Liver (tissue), 9 donors: ENCODE measurements around the gene SMAD7. TPM values are rescaled to one million over a fixed set of nuclear protein-coding genes. Genes with fewer than 3 reads are reported as not detected.

Source experiments
- DNase-seq: peaks from one replicate; pipeline ENCODE4 v3.0.0-alpha.2; 2017; ENCODE audit warnings: low spot score
- H3K27ac ChIP-seq, 2 donors: one replicate each; pipeline ENCODE4 v1.7.0; 2013; ENCODE audit warnings: inconsistent platforms in 2 of 2, low read length in 2 of 2, control low read depth in 1 of 2, low read depth in 1 of 2, mild to moderate bottlenecking in 1 of 2
- H3K27me3 ChIP-seq, 4 donors: one replicate each; pipeline versions ENCODE4 v1.6.1 to v1.7.0; 2013; ENCODE audit warnings: low read length in 3 of 4, inconsistent platforms in 1 of 4, mild to moderate bottlenecking in 1 of 4, moderate library complexity in 1 of 4; ENCODE audit not compliant: control insufficient read depth in 4 of 4, insufficient read depth in 4 of 4
- H3K36me3 ChIP-seq, 4 donors: one replicate each; pipeline versions ENCODE4 v1.6.1 to v1.7.0; 2013; ENCODE audit warnings: low read length in 3 of 4, mild to moderate bottlenecking in 3 of 4, low read depth in 1 of 4, moderate library complexity in 1 of 4; ENCODE audit not compliant: control insufficient read depth in 4 of 4, insufficient read depth in 3 of 4
- H3K4me1 ChIP-seq, 4 donors: one replicate each; pipeline versions ENCODE4 v1.6.1 to v1.7.0; 2013; ENCODE audit warnings: low read length in 3 of 4, mild to moderate bottlenecking in 3 of 4, moderate library complexity in 1 of 4; ENCODE audit not compliant: control insufficient read depth in 4 of 4, insufficient read depth in 4 of 4
- H3K4me3 ChIP-seq, 3 donors: one replicate each; pipeline versions ENCODE4 v1.6.1 to v1.7.0; 2013; ENCODE audit warnings: low read length in 3 of 3, control low read depth in 1 of 3, low read depth in 1 of 3, mild to moderate bottlenecking in 1 of 3
- H3K9ac ChIP-seq, 2 donors: one replicate each; pipeline ENCODE4 v1.7.0; 2013; ENCODE audit warnings: low read length in 2 of 2, mild to moderate bottlenecking in 2 of 2, moderate library complexity in 2 of 2, control low read depth in 1 of 2, low read depth in 1 of 2
- H3K9me3 ChIP-seq, 4 donors: one replicate each; pipeline versions ENCODE4 v1.6.1 to v1.7.0; 2013; ENCODE audit warnings: low read length in 3 of 4; ENCODE audit not compliant: control insufficient read depth in 4 of 4
- EGR1 ChIP-seq, 2 donors: IDR thresholded peaks; 2 replicates each; pipeline ENCODE4 v1.6.1; 2016 to 2018; ENCODE audit warnings: antibody characterized with exemption in 2 of 2, low read depth in 2 of 2
- FOXA1 ChIP-seq: IDR thresholded peaks from 2 replicates; pipeline ENCODE4 v1.6.1; 2016; ENCODE audit warnings: antibody characterized with exemption
- FOXA2 ChIP-seq: IDR thresholded peaks from 2 replicates; pipeline ENCODE4 v1.6.1; 2016; ENCODE audit warnings: antibody characterized with exemption
- GABPA ChIP-seq, 2 donors: IDR thresholded peaks in 1 of 2; conservative IDR thresholded peaks in 1 of 2; 2 replicates each; pipeline ENCODE4 v1.6.1; 2016; ENCODE audit warnings: antibody characterized with exemption in 2 of 2, mild to moderate bottlenecking in 1 of 2, moderate library complexity in 1 of 2
- HNF4A ChIP-seq, 2 donors: conservative IDR thresholded peaks; 2 replicates each; pipeline ENCODE4 v1.6.1; 2016; ENCODE audit warnings: antibody characterized with exemption in 2 of 2, mild to moderate bottlenecking in 2 of 2
- HNF4G ChIP-seq: IDR thresholded peaks from 2 replicates; pipeline ENCODE4 v1.6.1; 2016; ENCODE audit warnings: antibody characterized with exemption
- JUND ChIP-seq, 2 donors: IDR thresholded peaks; 2 replicates each; pipeline ENCODE4 v1.6.1; 2016; ENCODE audit warnings: antibody characterized with exemption in 2 of 2
- NR2F2 ChIP-seq: IDR thresholded peaks from 2 replicates; pipeline ENCODE4 v1.6.1; 2016; ENCODE audit warnings: antibody characterized with exemption
- RAD21 ChIP-seq, 2 donors: IDR thresholded peaks; 2 replicates each; pipeline ENCODE4 v1.6.1; 2016; ENCODE audit warnings: antibody characterized with exemption in 2 of 2, mild to moderate bottlenecking in 2 of 2
- RXRA ChIP-seq, 2 donors: IDR thresholded peaks; 2 replicates each; pipeline ENCODE4 v1.6.1; 2017 to 2018; ENCODE audit warnings: antibody characterized with exemption in 2 of 2, mild to moderate bottlenecking in 1 of 2
- TAF1 ChIP-seq: conservative IDR thresholded peaks from 2 replicates; pipeline ENCODE4 v1.6.1; 2016; ENCODE audit warnings: antibody characterized with exemption, mild to moderate bottlenecking
- YY1 ChIP-seq: IDR thresholded peaks from 2 replicates; pipeline ENCODE4 v1.6.1; 2016; ENCODE audit warnings: antibody characterized with exemption, mild to moderate bottlenecking
- WGBS: extraction: QIAGEN DNeasy Blood & Tissue Kit; methylation state at CpG from one replicate; pipeline ENCODE4 v1.1.7; 2013; 5-methylcytosine and 5-hydroxymethylcytosine counted together
- polyA plus RNA-seq, 2 donors: library from polyadenylated mRNA; stranded (reverse) in 1 of 2; unstranded in 1 of 2; fragments of 200-250 nt in 1 of 2; fragments of >200 nt in 1 of 2; fragmentation: Nextera tagmentation in 1 of 2; extraction: Ambion mirVana in 1 of 2; gene quantifications; one replicate each; pipeline versions ENCODE4 v1.2.1 to v1.2.3, GENCODE V29; 2013 to 2015
- total RNA-seq, 2 donors: library from RNA; depleted of rRNA; stranded (reverse); fragments of >200 nt; gene quantifications; one replicate each; pipeline ENCODE4 v1.2.3, GENCODE V29; 2014
- TF ChIP-seq, protein P1 (sequence below): IDR thresholded peaks from 2 replicates; pipeline ENCODE4 v1.6.1; 2016; ENCODE audit warnings: antibody characterized with exemption
- TF ChIP-seq, protein P2 (sequence below): IDR thresholded peaks from 2 replicates; pipeline ENCODE4 v1.6.1; 2016; ENCODE audit warnings: antibody characterized with exemption
- TF ChIP-seq, protein P3 (sequence below): fragments of 150-350 bp; IDR thresholded peaks from 2 replicates; pipeline ENCODE4 v1.5.1; 2017; ENCODE audit warnings: improper control_type of control experiment, low read depth, low read length; ENCODE audit not compliant: missing input control
- TF ChIP-seq, protein P4 (sequence below): IDR thresholded peaks from 2 replicates; pipeline ENCODE4 v1.6.1; 2016; ENCODE audit warnings: antibody characterized with exemption, mild to moderate bottlenecking
- donor health status: healthy.
- donor health status: healthy.
- donor health status: healthy.
- donor health status: healthy.
- donor health status: healthy.

Gene SMAD7
- total and polyA plus RNA-seq, 4 donors, result 3.2 to 11.8 (median 10.1) TPM

GRCh38 chr18:48898521-48898920 lies 52.2 kb downstream of the SMAD7 start:
- H3K4me1 ChIP-seq, result peaks cover under 1 to 10% (median 3%) of the 10 kb centered on the region in 4 donors
- H3K4me3 ChIP-seq, result no peak overlapping the region
- no peak for TF ChIP-seq HNF4A (conservative IDR thresholded peaks at IDR 0.05)
- no peak for TF ChIP-seq RXRA (IDR thresholded peaks at IDR 0.05)
- TF ChIP-seq, protein P1, sequence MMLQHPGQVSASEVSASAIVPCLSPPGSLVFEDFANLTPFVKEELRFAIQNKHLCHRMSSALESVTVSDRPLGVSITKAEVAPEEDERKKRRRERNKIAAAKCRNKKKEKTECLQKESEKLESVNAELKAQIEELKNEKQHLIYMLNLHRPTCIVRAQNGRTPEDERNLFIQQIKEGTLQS, result no peak
- no peak for TF ChIP-seq HNF4G
- TF ChIP-seq GABPA (IDR thresholded peaks at IDR 0.05 in 1 of 2, conservative IDR thresholded peaks at IDR 0.05 in 1 of 2), result no peak
- TF ChIP-seq RAD21 (IDR thresholded peaks at IDR 0.05), result no peak
- 94% methylated on average over 4 of the region's 4 CpGs for WGBS
- no peaks in the 10 kb centered on the region for H3K9me3 ChIP-seq
- no peaks in the 10 kb centered on the region for H3K36me3 ChIP-seq
- no peaks in the 10 kb centered on the region for H3K27me3 ChIP-seq
- H3K9ac ChIP-seq, result no peak overlapping the region
- no peak overlapping the region for H3K27ac ChIP-seq
- no peak for DNase-seq

GRCh38 chr18:48897531-48897930 lies 53.2 kb downstream of the SMAD7 start:
- no peak for TF ChIP-seq RAD21 (IDR thresholded peaks at IDR 0.05)
- TF ChIP-seq, protein P2, sequence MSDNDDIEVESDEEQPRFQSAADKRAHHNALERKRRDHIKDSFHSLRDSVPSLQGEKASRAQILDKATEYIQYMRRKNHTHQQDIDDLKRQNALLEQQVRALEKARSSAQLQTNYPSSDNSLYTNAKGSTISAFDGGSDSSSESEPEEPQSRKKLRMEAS, result no peak
- TF ChIP-seq, protein P3, sequence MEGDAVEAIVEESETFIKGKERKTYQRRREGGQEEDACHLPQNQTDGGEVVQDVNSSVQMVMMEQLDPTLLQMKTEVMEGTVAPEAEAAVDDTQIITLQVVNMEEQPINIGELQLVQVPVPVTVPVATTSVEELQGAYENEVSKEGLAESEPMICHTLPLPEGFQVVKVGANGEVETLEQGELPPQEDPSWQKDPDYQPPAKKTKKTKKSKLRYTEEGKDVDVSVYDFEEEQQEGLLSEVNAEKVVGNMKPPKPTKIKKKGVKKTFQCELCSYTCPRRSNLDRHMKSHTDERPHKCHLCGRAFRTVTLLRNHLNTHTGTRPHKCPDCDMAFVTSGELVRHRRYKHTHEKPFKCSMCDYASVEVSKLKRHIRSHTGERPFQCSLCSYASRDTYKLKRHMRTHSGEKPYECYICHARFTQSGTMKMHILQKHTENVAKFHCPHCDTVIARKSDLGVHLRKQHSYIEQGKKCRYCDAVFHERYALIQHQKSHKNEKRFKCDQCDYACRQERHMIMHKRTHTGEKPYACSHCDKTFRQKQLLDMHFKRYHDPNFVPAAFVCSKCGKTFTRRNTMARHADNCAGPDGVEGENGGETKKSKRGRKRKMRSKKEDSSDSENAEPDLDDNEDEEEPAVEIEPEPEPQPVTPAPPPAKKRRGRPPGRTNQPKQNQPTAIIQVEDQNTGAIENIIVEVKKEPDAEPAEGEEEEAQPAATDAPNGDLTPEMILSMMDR, result no peak
- TF ChIP-seq GABPA (IDR thresholded peaks at IDR 0.05 in 1 of 2, conservative IDR thresholded peaks at IDR 0.05 in 1 of 2), result no peak
- no peak for TF ChIP-seq RXRA (IDR thresholded peaks at IDR 0.05)
- no peak for TF ChIP-seq EGR1 (IDR thresholded peaks at IDR 0.05; ENCODE audit: low read depth in 2 of 2)
- no peak for TF ChIP-seq FOXA2
- TF ChIP-seq NR2F2, result no peak
- TF ChIP-seq FOXA1, result no peak
- TF ChIP-seq YY1, result no peak
- no peak for TF ChIP-seq TAF1
- TF ChIP-seq, protein P4, sequence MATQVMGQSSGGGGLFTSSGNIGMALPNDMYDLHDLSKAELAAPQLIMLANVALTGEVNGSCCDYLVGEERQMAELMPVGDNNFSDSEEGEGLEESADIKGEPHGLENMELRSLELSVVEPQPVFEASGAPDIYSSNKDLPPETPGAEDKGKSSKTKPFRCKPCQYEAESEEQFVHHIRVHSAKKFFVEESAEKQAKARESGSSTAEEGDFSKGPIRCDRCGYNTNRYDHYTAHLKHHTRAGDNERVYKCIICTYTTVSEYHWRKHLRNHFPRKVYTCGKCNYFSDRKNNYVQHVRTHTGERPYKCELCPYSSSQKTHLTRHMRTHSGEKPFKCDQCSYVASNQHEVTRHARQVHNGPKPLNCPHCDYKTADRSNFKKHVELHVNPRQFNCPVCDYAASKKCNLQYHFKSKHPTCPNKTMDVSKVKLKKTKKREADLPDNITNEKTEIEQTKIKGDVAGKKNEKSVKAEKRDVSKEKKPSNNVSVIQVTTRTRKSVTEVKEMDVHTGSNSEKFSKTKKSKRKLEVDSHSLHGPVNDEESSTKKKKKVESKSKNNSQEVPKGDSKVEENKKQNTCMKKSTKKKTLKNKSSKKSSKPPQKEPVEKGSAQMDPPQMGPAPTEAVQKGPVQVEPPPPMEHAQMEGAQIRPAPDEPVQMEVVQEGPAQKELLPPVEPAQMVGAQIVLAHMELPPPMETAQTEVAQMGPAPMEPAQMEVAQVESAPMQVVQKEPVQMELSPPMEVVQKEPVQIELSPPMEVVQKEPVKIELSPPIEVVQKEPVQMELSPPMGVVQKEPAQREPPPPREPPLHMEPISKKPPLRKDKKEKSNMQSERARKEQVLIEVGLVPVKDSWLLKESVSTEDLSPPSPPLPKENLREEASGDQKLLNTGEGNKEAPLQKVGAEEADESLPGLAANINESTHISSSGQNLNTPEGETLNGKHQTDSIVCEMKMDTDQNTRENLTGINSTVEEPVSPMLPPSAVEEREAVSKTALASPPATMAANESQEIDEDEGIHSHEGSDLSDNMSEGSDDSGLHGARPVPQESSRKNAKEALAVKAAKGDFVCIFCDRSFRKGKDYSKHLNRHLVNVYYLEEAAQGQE, result no peak
- no peak for TF ChIP-seq JUND (IDR thresholded peaks at IDR 0.05)

More at GRCh38 chr18:48897531-48897930, 53.2 kb downstream of the SMAD7 start:
- Histone ChIP-seq H3K27ac (no peak overlapping the region), H3K27me3 (no peaks in the 10 kb centered on the region), H3K4me3 (no peak overlapping the region), H3K4me1 (peaks cover 2 to 13% (median 4%) of the 10 kb centered on the region in 4 donors), H3K9me3 (no peaks in the 10 kb centered on the region), H3K36me3 (no peaks in the 10 kb centered on the region), H3K9ac (no peak overlapping the region)
- DNase-seq, result no peak
- 87% methylated on average over 5 of the region's 5 CpGs for WGBS
